ENCODE measurements around the gene INCA1.

INCA1 gene

DNA sequence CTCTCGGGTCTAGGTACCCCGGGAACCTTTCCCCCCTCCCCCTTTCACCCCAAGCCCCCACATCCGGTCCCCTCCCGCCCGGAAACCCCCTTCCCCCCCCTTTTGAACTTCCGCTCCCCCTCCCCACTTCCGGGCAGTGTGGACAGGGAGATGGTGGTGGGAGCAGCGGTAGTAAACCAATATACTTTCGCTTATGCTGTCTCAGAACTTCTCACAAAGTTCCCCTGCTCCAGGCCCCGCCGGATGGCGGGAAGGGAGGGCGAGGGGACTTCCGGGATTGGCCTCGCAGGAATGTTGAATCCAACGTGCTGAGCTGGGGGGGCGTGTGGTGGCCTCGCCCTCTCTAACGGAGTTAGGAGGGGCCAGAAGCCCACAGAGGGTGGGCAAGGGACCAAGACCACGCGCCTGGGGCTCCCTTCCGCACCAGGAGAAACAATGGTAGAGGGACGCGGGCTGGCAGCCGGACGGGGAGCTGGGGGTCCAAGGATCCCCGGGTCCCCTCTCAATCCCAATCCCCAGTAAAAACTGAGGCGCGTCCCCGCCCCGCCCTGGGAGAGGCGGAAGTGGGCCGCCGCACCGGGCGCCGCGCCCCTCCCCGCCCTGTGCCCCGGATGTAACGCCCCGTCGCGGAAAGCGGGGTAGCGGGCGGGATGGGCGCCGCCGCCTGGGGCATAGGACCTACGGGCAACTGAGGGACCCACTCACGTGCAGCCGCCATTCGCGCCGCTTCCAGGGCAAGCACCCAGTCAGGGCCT is 49.7 kb downstream of the INCA1 start:
- DNase-seq: peak; percentile 84

DNA sequence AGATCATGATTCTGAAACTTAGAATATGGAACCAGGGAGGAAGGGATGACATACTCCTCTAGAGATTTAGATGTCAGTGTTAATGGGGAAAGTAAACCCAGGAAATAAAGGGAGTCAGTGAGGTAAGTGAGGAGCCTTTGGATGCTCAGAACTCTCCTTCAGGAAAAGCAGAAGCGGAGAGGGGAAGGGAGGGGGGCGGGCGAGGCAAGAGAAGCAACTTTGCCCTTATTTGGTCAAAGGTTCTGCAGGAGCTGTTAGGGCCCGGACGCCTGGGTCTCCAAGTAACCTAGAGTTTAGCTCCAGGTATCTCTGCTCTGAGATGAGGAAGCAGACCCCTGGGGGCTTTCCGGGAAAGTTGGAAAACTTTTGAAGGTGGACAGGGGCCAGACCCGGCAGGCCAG is 50.3 kb downstream of the INCA1 start:
- no peak for DNase-seq

DNA sequence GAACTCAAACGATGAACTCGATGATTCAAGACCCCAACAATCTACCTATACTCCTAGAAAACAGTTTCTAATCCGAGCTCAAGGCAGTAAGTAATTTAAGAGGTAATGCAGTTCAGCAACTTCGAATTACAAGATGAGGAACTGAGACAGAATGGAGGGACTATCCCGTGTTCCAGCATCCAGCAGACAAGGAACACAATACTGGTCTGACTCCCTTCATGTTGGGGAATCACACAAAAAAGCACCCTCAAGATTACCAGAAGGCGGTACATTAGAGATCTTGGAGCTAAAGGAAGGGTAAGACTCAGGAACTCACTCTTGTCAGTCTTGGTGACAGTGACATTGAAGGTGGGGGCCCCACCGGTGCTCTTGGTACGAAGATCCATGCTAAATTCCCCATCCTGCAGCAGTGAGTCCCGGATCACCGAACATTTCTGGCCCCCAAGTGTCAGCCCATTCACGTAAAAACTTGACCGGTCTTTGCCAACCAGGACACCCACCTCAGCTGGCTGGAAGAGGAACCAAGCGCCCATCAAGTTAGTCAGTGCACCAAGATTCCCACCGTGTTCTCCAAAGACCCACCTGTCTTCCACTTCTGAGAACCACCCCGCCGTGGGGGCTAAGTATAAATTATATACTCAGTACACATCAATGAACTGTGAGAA is 50.9 kb downstream of the INCA1 start:
- no peak for DNase-seq

GRCh38 chr17:4945944-4946280 is 51.4 kb downstream of the INCA1 start:
- DNase-seq: no peak

DNA sequence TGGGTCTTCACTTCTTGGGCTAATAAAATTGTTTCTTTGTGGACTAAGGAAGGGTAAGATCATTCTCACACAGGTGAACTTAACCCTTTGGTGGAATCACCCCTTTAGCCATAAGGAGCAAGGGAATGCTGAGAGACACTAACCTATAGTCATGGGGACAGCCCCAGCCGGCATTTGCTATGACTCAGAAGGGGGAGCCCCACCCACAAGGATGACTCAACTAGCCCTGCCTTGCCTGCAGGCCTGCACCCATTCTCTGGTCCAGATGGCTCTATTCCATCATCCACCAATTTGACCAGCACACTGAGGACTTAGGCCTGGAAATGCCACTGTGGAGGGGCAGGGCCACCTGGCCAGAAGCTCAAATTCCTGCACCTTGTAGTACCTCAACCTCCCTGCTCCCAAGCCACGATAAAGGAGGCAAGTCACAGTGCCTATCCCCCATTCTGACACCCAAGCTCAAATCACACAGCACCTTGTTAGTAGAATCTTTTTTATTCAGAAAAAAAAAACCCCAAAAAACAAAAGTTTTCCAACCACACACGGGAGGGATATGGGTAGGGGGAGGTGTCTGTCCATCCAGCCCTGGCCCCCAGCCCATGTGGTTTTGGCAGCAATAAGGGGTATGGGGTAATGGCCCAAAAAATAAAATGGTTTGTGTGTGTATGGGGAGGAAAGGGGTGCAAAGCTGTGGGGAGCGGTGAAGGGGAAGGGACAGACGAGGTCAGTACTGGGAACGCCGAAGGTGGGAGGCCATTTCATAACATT is 52.0 kb downstream of the INCA1 start:
- DNase-seq: no peak

- DNase-seq: no peak
These were observed 52.7 kb downstream of the INCA1 start for GRCh38 chr17:4944554-4945175.

GRCh38 chr17:4944163-4944553 is 53.2 kb downstream of the INCA1 start:
- DNase-seq: no peak

DNA sequence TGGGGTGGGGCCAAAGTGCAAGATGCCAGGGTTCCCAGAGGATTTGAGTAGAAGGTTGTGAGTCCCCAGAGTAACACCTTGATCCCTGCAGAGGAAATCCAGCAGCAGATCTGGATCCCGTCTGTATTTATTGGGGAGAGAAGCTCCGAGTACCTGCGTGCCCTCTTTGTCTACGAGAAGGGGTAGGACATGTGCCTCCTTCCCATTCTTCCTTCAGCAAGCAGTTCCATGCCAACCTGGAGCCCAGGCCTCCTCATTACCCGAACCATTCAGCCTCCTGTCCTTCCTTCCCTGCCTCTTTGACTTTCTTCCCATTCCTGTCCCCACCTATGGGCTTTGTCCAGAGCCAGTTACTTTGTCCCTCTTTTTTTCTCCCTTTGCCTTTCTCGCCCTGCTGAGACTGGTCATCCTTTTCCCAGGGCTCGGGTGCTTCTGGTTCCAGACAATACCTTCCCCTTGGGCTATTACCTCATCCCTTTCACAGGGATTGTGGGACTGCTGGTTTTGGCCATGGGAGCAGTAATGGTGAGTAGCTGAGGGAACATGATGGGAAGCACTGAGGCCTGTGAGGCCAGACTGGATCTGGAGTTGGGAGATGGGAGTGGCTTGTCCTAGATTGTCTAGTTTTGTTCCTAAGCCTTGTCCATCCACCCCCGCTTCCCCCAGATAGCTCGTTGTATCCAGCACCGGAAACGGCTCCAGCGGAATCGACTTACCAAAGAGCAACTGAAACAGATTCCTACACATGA is 54.4 kb downstream of the INCA1 start:
- DNase-seq: no peak

- no peak for DNase-seq
These were observed 56.1 kb downstream of the INCA1 start for GRCh38 chr17:4941319-4941610.

GRCh38 chr17:4940555-4941318 is 56.6 kb downstream of the INCA1 start:
- DNase-seq: no peak

- peak; percentile 98 for DNase-seq
These were observed 57.3 kb downstream of the INCA1 start, which contains the start of the genes RNF167 and SLC25A11 for GRCh38 chr17:4939796-4940554. Gene RNF167, plus strand, starts transcription at chr17:4940268. Its CDS starts 642 bp downstream, at chr17:4940910. Gene SLC25A11, minus strand, starts transcription at chr17:4940046. Its CDS starts 136 bp downstream, at chr17:4939910.

DNA sequence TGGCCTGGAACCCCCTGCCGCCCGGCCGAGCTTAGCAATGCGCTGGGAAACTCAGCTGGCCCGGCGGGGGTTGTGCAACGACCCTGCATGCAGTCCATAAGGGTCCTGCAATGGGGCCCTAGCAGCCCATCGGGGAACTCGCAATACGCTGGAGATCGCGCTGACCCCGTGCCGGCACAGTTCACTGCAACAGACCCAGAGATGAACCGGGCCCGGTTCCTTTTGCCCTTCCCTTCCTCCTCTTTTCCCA is 57.9 kb downstream of the INCA1 start:
- DNase-seq: no peak

DNA sequence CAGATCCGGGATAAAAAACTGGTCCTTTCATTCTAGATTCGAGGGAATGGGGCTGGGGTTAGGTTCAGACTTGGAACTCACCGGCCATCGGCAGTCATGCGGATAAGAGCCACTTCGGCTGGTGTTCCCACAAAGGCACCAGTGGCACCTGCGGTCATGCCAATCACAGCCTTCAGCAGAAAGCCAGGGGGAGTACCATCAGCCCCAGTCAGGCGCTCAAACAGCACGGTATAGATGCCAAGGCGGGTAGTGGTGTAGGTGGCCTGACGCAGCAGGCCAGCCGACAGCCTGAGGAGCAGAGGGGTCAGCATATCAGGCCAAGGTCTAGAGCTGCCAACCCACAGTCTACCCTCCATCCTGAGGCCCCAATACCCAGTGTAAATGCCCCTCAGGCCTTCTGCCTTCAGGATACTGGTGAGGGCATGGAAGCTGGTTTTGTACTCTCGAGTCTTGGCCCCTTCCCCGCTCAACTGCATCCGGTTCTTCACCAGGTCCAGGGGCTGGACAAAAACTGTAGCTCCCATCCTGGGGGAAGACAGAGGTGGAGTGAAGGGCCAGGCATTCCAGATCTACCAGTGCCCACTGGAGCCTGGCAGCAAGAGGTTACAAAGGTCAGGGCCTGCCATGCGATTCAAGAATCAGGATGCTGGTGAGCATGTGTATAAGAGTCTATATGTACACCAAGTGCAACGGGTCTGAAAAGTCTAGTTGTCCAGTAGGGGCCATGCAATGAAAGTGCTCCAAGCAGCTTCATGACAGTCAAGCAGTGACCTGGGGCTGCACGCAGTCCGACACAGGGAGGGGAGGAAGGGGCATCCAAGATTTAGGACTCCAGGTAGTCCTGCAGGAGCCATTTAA is 58.4 kb downstream of the INCA1 start:
- no peak for DNase-seq

Measured in left hindlimb (tissue), 1 donor.